HG02870 (cell line): ENCODE results near the gene FCGBP.
A peak's percentile ranks its signal among the peaks of the same experiment; 100 is the strongest.

Experiments
- ATAC-seq: cut with Tn5 transposase; IDR thresholded peaks from one replicate; pipeline ENCODE4 v1.9.1; 2021; ENCODE audit warnings: mild to moderate bottlenecking, moderate library complexity; ENCODE audit not compliant: unreplicated experiment

FCGBP gene

GRCh38 chr19:39949026-39949747 lies 14.8 kb upstream of the FCGBP start:
- ATAC-seq = no peak

- ATAC-seq = no peak
Observed at GRCh38 chr19:39946532-39946931, 12.1 kb upstream of the FCGBP start.

- ATAC-seq = no peak
Observed at GRCh38 chr19:39943586-39943985, 9.2 kb upstream of the FCGBP start.

GRCh38 chr19:39942366-39942730 lies 7.9 kb upstream of the FCGBP start:
- no peak for ATAC-seq

GRCh38 chr19:39941615-39942365 lies 7.4 kb upstream of the FCGBP start:
- ATAC-seq = peak; percentile 57

GRCh38 chr19:39941151-39941550 lies 6.7 kb upstream of the FCGBP start:
- no peak for ATAC-seq

GRCh38 chr19:39940221-39940833 lies 5.9 kb upstream of the FCGBP start:
- ATAC-seq = no peak

GRCh38 chr19:39939556-39939955 lies 5.1 kb upstream of the FCGBP start:
- no peak for ATAC-seq

- no peak for ATAC-seq
Observed at GRCh38 chr19:39937787-39938186, 3.4 kb upstream of the FCGBP start.

GRCh38 chr19:39937094-39937720 lies 2.8 kb upstream of the FCGBP start:
- no peak for ATAC-seq

- ATAC-seq = no peak
Observed at GRCh38 chr19:39936622-39937021, 2.2 kb upstream of the FCGBP start.

- ATAC-seq = no peak
Observed at GRCh38 chr19:39936020-39936419, 1.6 kb upstream of the FCGBP start.

- ATAC-seq = no peak
Observed at GRCh38 chr19:39935364-39935661, 879 bp upstream of the FCGBP start.

GRCh38 chr19:39929750-39930149 lies 4.7 kb downstream of the FCGBP start:
- no peak for ATAC-seq

GRCh38 chr19:39928357-39928725 lies 6.1 kb downstream of the FCGBP start:
- ATAC-seq = no peak

GRCh38 chr19:39927524-39928356 lies 6.7 kb downstream of the FCGBP start:
- no peak for ATAC-seq

- ATAC-seq = no peak
Observed at GRCh38 chr19:39927076-39927475, 7.4 kb downstream of the FCGBP start.

GRCh38 chr19:39926170-39926760 lies 8.2 kb downstream of the FCGBP start:
- no peak for ATAC-seq

GRCh38 chr19:39924952-39925351 lies 9.5 kb downstream of the FCGBP start:
- ATAC-seq = no peak

GRCh38 chr19:39924389-39924788 lies 10.0 kb downstream of the FCGBP start:
- ATAC-seq = no peak

GRCh38 chr19:39923862-39924261 lies 10.6 kb downstream of the FCGBP start:
- no peak for ATAC-seq
